ENCODE measurements around the gene ADAMTSL1.

- TF ChIP-seq ZBTB26 (tag by site-specific recombination; optimal IDR thresholded peaks at IDR 0.05), result no peak
- TF ChIP-seq ZNF292 (tag by site-specific recombination; IDR thresholded peaks at IDR 0.05; ENCODE audit: borderline replicate concordance, low read depth), result no peak
- no peak for TF ChIP-seq ZNF112 (tag by site-specific recombination; IDR thresholded peaks at IDR 0.05)
- no peak for TF ChIP-seq ZNF274 (IDR thresholded peaks at IDR 0.05; ENCODE audit: low read length)
- TF ChIP-seq ZNF274 (tag by site-specific recombination; IDR thresholded peaks at IDR 0.05; ENCODE audit: borderline replicate concordance), result no peak
- no peak for TF ChIP-seq ZNF335 (tag by site-specific recombination; conservative IDR thresholded peaks at IDR 0.05)
- no peak for TF ChIP-seq TCF7L2 (IDR thresholded peaks at IDR 0.05; ENCODE audit: borderline replicate concordance, low read depth, low read length)
- TF ChIP-seq ZNF302 (tag by site-specific recombination; IDR thresholded peaks at IDR 0.05; ENCODE audit: low read depth), result no peak
- TF ChIP-seq ZNF26 (tag by site-specific recombination; IDR thresholded peaks at IDR 0.05), result no peak
- TF ChIP-seq MZF1 (tag by site-specific recombination; IDR thresholded peaks at IDR 0.05; ENCODE audit: borderline replicate concordance), result no peak
- TF ChIP-seq BCL11B (tag by site-specific recombination; IDR thresholded peaks at IDR 0.05; ENCODE audit: low read depth), result no peak
- TF ChIP-seq, protein P1, sequence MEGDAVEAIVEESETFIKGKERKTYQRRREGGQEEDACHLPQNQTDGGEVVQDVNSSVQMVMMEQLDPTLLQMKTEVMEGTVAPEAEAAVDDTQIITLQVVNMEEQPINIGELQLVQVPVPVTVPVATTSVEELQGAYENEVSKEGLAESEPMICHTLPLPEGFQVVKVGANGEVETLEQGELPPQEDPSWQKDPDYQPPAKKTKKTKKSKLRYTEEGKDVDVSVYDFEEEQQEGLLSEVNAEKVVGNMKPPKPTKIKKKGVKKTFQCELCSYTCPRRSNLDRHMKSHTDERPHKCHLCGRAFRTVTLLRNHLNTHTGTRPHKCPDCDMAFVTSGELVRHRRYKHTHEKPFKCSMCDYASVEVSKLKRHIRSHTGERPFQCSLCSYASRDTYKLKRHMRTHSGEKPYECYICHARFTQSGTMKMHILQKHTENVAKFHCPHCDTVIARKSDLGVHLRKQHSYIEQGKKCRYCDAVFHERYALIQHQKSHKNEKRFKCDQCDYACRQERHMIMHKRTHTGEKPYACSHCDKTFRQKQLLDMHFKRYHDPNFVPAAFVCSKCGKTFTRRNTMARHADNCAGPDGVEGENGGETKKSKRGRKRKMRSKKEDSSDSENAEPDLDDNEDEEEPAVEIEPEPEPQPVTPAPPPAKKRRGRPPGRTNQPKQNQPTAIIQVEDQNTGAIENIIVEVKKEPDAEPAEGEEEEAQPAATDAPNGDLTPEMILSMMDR (tag by site-specific recombination; IDR thresholded peaks at IDR 0.05), result no peak
- TF ChIP-seq ZNF449 (tag by site-specific recombination; IDR thresholded peaks at IDR 0.05), result no peak
- no peak for TF ChIP-seq OVOL3 (tag by site-specific recombination; IDR thresholded peaks at IDR 0.05)
Measured at GRCh38 chr9:18717759-18718158, 243.8 kb downstream of the ADAMTSL1 start.
